Activated CD8-positive, alpha-beta memory T cell treated with anti-CD3 and anti-CD28 coated beads for 1 hour (primary cell): ENCODE data around the gene DTX2.
A peak's percentile ranks its signal among the peaks of the same experiment; 100 is the strongest.
"Not testable (repeated sequence)": the region's sequence is repeated elsewhere in the genome, so short reads cannot be mapped to it uniquely, and the experiment has no call there.

Experiments used
- DNase-seq, 2 donors: peaks; one replicate each; pipeline ENCODE4 v3.0.0-alpha.2; 2020; ENCODE audit warnings: low read depth in 1 of 2; ENCODE audit errors: extremely low read depth in 1 of 2

DTX2 gene

DNA sequence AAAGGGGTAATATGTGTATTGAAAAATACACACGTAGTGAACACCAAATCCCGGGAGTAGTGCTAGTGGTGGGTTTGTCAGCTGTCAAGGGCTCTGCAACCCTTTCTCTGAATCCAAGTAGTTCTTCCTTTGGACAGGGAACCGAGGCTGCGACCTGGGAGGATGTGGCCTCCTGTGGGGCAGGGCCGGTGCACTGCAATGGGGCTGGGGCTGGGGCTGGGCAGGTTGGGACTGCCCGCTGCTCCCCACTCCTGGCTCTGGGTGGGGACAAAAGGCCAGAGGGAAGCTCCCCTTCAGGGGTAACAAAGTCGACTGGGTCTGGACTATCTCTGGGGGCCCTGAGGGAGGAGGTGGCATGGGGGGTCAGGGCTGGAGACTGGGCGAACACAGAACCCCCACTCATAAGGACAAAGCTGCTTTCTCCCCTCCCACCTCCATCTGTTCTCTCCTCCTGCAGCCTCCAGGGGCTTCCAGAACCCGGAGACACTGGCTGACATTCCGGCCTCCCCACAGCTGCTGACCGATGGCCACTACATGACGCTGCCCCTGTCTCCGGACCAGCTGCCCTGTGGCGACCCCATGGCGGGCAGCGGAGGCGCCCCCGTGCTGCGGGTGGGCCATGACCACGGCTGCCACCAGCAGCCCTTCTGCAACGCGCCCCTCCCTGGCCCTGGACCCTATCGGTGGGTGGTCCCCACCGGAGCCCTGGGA is 49.8 kb downstream of the DTX2 start:
- not testable (repeated sequence) for DNase-seq

DNA sequence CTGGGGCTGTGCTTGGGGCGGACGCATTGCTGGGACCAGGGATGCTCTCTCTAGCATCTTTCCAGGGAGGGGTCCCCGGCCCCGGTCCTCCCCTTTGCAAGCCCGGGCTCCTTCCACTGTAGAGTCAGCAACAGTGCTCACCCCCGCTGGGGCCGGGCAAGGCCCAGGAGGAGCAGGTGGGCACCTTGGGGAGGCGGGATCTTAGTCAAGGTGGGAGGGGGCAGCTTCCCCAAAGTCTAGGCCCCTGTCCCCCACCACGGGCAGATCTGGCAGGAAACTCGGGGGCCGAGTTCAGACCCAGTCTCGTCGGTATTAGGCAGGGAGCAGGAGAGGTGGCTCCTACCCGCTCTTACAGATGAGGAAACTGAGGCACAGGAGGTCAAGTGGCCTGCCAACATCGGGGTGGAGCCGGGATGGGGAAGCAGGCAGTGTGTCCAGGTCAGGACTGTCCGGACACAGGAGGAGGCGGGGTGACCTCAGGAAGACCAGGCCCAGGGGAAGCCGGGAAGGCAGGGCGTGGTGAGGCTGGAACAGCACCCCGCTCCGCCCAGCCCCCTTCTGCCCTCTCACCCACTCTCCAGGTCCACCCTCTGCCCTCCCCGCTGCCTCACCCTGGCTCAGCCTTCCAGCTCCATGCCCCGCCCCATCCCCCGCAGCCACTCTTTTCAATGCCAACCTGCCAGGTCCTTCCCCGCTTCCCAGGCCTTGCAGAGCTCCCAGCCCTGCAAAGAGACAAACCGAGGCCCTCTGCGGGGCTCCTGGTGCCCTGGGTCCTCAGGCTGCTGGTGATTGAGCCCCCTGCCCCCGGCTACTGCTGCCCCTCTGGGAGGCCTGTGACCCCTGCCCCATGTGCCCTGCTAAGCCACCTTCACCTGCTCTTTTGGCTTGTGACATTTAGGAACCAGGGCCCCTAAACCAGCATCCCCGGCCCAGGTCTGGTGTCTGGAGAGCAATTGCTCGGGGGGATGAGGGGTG is 50.7 kb downstream of the DTX2 start:
- not testable (repeated sequence) for DNase-seq

DNA sequence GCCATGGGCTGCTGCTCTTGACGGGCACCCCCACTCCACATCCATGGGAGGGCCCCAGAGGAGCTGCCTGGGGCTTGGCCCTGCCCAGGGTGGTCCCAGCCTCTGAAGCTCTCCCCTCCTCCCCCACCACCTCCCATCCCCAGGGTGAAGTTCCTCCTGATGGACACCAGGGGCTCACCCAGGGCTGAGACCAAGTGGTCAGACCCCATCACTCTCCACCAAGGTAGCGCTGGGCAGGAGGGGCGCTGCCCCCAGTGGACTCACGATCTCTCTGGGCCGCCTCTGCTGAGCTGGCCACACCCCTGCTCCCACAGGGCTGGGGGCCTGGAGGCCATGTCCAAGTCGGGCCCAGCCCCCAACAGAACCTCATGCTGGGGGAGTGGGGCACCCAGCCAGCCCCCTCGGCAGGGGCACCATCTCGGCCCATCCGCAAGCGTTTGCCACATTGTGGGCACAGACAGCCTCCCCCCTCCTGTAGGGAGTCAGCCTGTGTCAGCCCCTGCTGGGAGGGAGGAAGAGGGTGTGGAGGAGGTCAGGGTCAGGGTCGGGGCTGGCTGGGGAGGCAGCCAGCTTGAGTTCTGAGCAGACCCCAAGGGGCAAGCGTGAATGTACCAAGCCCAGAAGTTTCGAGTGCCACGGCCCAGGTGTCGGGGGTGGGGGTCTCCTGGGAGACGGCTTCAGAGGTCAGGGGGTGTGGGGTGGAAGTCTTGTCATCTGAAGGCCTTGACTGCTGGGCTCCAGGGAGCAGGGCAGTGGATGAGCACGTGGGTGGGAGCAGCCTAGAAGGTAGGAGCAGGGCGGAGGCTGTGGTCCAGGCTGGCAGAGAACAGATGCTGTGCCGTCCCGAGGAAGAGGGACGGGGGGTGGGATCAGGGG is 51.7 kb downstream of the DTX2 start:
- no peak for DNase-seq

DNA sequence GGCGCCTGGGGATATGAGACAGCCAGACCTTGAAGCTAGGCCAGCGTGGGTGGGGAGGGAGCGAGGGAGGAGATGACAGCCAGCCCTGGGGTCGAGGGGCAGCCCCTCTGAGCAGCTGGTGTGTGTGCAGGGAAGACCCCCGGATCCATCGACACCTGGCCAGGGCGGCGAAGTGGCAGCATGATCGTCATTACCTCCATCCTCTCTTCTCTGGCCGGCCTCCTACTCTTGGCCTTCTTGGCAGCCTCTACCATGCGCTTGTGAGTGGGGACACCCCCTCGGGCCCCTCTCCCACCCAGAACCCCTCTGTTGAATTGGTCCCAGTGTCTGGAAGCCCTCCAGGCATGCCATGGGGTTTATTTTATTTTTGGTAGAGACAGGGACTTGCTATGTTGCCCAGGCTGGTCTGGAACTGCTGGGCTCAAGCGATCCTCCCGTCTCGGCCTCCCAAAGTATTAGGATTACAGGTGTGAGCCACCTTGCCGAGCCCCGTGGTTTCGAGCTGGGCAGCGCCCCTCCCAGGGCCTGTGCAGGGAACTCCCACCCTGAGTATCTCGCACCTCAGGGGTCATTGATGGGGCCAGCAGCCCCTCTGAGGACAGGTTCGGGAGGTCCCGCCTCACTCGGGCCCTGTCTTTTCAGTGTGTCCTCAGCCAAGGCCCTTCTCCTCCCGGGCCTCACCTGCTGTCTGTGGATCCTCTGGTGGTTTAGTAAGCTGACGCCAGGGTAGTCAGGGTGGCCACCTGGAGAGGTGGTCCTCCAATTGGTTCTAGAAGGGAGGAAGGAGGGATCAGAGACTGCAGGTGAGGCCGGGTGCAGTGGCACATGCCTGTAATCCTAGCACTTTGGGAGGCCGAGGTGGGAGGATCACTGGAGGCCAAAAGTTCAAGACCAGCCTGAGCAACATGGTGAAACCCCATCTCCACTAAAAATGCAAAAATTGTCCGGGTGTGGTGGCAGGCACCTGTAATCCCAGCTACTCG is 52.6 kb downstream of the DTX2 start:
- no peak for DNase-seq

DNA sequence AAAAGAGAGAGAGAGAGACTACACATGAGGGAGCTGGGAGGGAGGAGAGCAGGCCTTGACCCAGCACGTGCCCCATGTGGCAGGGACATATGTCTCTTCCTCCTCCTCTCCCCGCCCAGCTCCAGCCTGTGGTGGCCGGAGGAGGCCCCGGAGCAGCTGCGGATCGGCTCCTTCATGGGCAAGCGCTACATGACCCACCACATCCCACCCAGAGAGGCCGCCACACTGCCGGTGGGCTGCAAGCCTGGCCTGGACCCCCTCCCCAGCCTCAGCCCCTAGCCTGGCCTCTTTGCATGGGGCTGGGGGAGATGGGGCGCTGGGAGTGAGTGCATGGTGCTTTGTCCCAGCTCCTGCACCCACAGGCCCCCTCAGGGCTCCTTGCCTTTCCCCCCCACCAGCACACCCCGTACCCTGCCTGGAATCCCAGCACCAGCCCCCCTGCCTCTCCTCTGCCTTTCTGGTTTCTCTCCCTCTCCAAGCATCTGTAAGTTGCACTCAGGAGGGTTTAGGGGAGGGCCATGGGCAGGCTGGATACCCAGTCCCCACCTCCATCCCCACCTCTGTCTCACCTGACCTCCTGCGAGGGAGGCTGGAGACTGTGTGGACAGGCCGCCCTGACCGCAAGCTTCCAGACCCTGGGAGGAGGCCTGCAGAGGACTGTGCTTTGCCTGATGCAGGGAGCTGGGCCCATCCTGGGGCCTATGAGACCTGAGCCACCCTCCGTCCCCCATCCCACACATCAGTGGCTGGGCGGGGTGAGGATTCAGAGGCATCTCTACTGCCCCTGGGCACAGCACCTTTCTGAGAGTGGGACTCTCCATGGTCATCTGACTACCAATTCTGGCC is 53.6 kb downstream of the DTX2 start:
- no peak for DNase-seq

DNA sequence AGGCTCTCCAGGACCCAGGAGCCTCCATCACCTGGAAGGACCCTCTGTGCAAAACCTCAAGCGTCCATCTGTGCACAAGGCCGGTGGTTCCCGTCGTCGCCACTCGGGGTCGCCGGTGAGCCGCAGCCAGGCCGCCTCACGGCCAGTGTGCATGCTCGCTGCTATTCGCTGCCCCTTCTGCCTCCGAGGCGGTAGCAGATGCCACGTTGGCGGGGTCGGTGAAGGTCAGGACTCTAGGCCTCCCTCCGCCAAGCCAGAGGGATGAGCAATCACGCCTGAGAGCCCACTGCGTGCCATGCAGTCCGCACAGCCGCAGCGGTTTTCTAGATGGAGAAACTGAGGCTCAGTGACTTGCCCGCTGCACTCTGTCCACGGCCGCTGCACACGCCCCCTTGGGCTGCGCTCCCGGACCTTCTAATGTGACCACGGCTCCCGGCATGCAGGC is 54.5 kb downstream of the DTX2 start:
- no peak for DNase-seq

DNA sequence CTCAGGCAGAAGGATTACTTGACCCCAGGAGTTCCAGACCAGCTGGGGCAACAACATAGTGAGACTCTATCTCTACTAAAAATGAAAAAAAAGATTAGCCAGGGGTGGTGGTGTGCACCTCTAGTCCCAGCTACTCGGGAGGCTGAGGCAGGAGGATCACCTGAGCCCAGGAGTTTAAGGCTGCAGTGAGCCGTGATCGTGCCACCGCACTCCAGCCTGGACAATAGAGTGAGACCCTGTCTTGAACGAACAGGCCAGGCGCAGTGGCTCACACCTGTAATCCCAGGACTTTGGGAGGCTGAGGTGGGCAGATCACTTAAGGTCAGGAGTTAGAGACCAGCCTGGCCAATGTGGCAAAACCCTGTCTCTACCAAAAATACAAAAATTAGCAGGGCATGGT is 55.4 kb downstream of the DTX2 start:
- not testable (repeated sequence) for DNase-seq

DNA sequence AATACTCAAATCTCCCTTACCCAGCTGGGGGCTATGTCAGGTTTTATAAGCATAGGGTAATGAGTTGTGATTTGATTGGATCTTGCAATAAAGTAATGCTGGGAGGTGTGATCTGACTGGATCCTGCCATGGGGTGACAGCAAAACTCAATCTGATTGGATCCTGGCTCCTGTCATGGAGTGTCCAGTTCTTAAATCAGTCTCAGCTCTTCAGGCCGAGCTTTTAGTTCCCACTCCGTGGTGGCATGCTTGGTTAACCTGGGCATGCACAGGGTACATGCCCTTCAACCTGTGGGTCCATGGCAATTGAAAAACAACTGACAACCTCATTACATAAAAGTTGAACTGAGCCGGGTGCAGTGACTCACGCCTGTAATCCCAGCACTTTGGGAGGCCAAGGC is 64.7 kb downstream of the DTX2 start:
- DNase-seq: not testable (repeated sequence)

DNA sequence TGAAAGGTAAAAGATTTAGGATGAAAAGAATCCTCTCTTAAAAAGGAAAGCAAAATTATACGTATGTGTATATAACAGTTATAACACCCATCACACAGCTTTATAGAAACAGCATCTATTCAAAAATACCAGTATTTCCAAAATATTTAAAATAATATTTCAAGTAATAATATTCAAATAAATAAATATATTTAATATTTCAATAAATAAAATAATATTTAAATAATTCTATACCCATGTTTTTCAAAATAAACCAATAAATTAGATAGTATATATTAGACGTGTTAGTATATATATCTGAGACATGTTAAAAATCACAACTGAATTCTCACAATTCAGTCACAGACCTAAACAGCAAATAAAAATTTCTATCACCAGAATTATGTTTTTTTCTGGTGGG is 70.1 kb downstream of the DTX2 start:
- DNase-seq: not testable (repeated sequence)

DNA sequence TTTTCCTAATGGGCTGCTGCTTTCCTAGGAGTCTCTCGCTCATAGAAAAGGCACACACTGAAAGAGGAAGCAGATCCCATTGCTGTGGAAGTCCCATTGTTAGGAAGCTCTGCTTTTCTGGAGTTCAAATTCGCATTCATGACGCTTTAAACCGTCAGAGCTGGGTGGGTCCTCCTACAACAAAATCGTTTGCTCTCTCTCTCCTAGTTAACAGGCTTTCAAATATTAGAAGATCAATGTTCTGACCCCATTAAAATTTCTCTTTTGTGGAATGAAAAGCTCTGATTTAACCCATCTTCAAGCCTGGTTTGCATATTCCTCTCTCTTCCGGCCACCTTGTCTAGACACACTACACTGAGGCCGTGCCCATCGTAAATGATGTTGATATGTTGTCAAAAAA is 81.7 kb downstream of the DTX2 start, which contains the start of gene SPDYE16:
SPDYE16 (minus strand) TSS at position 101 of the 400 bp plus-strand sequence. CDS start 1,838 bp downstream, outside the sequence.
- not testable (repeated sequence) for DNase-seq

DNA sequence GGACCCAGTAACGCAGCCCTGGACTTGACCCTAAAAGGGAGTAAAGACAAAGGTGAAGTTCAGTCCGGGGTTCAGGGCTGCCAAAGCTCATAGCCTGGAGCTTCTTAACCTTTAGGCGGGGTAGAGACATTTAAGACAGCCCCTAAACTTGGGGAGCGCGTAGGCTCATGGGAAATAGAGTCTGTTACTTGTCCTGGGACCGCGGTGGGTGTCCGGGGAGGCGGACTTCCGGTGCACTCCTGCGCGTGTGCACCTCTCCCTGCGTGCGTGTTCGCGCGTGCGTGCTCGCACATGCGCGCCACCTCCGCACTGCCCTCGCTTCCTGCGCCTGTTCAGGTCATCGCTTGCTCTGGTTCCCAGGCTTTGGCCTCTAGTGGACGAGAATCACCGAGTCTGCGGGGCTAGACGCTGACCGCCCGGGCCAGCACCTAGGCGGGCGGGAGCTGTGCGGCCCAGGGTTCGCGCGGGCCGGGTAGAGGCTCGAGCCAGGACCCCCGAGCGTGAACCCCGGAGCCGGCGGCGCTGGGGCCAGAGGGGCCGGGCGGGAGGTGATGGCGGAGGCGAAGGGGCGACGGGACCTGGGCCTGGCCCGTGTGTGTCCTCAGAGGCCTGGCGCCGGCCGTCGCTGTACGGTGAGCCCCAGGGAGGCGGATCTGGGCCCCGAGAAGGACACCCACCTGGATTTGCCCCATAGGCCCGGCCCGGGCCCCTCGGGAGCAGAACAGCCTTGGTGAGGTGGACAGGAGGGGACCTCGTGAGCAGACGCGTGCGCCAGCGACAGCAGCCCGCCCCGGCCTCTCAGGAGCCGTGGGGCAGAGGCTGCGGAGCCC is 87.7 kb downstream of the DTX2 start:
- peak; percentile 59 to 64 for DNase-seq

DNA sequence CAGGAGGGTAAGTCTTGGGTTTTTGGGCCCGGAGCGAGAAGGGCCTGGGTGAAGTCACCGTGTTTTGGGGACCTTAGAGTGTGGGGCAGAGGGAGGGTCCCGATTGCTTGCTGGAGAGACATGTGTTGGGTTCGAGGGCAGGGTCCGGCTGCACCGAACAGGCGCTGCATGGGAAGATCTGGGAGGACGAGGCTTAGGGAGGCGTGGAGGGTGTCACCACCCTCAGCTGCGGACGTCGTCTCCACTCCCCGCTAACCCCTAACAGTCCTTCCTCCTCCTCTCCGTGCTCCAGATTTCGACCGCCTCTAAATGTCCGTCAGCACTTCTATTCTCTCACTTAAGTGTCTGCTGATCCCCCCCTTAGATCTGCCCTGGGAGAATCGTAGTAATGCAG is 88.3 kb downstream of the DTX2 start:
- not testable (repeated sequence) for DNase-seq

DNA sequence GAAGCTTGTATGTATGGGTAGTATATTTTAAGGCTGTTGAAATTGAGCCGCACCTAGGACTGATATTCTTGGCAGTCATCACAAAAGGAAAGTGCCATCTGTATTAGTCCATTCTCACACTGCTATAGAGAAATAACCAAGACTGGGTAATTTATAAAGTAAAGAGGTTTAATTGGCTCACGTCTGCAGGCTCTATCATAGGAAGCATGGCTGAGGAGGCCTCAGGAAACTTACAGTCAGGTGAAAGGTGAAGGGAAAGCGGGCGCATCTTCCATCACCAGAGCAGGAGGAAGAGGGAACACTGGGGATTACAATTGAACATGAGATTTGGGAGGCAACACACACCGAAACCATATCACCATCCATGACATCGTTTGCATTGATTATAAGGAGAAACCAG is 90.5 kb downstream of the DTX2 start:
- not testable (repeated sequence) for DNase-seq
